LNCAP (cell line): ENCODE data around the gene OR10P1.

Source experiments
- TF ChIP-seq, protein P1 (sequence below): fragments of 450-650 bp; IDR thresholded peaks from 2 replicates; pipeline ENCODE4 v1.5.1; 2017; ENCODE audit warnings: mild to moderate bottlenecking

The OR10P1 gene

DNA sequence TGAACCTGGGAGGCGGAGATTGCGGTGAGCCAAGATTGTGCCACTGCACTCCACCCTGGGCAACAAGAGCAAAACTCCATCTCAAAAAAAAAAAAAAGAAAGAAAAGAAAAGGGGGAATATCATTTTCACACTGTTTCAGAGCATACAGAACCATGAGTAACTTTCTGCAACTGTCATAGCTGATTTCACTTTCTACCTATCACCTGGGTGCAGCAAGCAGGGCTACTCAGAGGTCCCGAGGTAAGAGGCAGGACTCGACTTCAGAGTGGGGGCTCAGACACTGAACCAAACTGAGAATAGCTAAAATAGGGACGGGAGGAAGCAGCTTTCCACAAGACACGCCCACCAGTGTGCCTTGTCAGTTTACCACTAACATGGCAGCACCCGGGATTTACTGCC lies 29.8 kb downstream of the OR10P1 start:
- TF ChIP-seq, protein P1, sequence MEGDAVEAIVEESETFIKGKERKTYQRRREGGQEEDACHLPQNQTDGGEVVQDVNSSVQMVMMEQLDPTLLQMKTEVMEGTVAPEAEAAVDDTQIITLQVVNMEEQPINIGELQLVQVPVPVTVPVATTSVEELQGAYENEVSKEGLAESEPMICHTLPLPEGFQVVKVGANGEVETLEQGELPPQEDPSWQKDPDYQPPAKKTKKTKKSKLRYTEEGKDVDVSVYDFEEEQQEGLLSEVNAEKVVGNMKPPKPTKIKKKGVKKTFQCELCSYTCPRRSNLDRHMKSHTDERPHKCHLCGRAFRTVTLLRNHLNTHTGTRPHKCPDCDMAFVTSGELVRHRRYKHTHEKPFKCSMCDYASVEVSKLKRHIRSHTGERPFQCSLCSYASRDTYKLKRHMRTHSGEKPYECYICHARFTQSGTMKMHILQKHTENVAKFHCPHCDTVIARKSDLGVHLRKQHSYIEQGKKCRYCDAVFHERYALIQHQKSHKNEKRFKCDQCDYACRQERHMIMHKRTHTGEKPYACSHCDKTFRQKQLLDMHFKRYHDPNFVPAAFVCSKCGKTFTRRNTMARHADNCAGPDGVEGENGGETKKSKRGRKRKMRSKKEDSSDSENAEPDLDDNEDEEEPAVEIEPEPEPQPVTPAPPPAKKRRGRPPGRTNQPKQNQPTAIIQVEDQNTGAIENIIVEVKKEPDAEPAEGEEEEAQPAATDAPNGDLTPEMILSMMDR = no peak

GRCh38 chr12:55670276-55670675 lies 33.6 kb downstream of the OR10P1 start:
- TF ChIP-seq, protein P1 = no peak

DNA sequence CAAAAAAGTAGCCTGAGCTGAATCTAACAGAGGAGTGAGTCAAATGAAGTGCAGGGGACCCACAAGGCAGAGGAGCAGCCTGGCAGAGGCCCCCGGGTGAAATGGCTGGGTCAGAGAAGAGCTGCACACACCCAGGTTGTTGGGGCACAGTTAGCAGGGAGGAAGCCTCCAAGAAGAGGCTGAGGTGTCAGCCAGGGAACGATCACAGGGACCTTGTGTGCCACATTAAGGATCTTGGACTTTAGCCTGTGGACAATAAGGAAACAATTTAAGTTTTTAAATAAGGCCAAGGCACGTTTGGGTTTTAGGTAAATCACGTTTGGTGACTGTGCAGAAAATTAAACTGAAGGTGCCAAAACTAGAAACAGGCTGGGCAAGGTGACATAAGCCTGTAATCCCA lies 35.1 kb downstream of the OR10P1 start:
- TF ChIP-seq, protein P1 = no peak

GRCh38 chr12:55673638-55674037 lies 36.9 kb downstream of the OR10P1 start:
- TF ChIP-seq, protein P1 = no peak

DNA sequence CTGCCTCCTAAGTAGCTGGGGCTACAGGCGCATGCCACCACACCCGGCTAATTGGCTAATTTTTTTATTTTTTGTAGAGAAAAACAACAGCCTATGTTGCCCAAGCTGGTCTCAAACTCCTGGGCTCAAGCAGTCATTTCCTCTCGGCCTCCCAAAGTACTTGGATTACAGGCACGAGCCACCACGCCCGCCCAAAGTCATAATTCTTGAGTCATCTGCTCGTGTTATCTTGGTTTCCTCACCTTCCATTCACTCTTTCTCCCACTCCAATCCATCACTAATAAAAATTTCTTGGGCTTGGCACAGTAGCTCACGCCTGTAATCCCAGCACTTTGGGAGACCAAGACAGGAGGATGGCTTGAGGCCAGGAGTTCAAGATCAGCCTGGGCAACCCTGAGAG lies 39.0 kb downstream of the OR10P1 start:
- TF ChIP-seq, protein P1 = no peak

DNA sequence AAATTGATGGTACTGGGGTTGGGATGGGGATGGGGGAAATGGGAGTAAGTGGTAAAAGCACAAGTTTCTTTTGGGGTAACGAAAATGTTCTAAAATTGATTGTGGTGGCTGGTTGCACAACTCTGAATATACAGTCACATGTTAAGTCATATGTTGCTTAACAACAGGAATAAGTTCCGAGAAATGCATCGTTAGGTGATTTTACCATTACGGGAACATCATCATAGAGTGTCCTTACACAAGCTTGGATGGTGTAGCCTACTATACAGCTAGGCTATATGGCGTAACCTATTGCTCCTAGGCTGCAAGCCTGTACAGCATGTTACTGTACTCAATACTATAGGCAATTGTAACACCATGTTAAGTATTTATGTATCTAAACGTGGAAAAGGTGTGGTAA lies 40.0 kb downstream of the OR10P1 start:
- TF ChIP-seq, protein P1 = no peak

- TF ChIP-seq, protein P1 = no peak
Measured at GRCh38 chr12:55679691-55680090, 43.0 kb downstream of the OR10P1 start.
